Measurements from ENCODE around the gene RNF130. TPM values are rescaled to one million over a fixed set of nuclear protein-coding genes. Genes with fewer than 3 reads are reported as not detected.

RNF130 gene
- total and polyA plus RNA-seq, 9 of the 15 experiments (the other 6 are each of a cell fraction or from before 2014, with no cell fraction given) = 5.8 to 39.4 (median 27.1) TPM

DNA sequence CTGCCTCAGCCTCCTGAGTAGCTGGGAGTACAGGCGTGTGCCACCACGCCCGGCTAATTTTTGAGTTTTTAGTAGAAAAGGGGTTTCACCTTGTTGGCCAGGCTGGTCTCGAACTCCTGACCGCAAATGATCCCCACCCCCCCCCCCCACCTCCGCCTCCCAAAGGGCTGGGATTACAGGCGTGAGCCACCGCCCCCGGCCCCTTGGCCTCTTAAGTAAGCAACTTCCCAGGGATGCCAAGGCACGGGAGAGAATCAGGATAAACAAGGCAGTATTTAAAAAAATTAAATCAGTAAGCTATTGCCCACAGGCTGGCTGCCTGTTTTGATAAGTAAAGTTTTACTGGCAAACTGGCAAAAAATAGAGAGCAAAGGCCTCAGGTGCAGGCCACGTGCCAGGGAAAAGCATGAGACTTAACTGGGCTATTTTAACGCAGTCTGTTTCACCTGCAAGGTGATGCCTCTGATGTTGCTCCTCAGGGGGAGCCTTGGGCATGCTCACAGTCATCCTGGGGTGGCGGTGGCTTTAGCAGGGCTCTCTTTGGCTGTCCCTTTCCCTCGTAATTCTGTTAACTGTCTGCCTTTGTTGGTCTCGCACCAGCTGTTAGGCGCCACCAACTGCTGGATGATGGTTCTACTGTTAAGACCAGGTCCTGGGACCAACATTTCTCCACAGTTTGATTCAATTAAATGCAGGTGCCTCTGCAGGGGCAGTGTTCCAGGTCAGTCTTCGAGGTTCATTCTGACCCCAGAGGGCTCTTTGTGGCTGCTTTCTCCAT lies 19.4 kb upstream of the RNF130 start (continued):
- TF ChIP-seq, protein P1, sequence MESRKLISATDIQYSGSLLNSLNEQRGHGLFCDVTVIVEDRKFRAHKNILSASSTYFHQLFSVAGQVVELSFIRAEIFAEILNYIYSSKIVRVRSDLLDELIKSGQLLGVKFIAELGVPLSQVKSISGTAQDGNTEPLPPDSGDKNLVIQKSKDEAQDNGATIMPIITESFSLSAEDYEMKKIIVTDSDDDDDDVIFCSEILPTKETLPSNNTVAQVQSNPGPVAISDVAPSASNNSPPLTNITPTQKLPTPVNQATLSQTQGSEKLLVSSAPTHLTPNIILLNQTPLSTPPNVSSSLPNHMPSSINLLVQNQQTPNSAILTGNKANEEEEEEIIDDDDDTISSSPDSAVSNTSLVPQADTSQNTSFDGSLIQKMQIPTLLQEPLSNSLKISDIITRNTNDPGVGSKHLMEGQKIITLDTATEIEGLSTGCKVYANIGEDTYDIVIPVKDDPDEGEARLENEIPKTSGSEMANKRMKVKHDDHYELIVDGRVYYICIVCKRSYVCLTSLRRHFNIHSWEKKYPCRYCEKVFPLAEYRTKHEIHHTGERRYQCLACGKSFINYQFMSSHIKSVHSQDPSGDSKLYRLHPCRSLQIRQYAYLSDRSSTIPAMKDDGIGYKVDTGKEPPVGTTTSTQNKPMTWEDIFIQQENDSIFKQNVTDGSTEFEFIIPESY (CRISPR knock-in tag; IDR thresholded peaks at IDR 0.05) = peak; percentile 62
- TF ChIP-seq, protein P2, sequence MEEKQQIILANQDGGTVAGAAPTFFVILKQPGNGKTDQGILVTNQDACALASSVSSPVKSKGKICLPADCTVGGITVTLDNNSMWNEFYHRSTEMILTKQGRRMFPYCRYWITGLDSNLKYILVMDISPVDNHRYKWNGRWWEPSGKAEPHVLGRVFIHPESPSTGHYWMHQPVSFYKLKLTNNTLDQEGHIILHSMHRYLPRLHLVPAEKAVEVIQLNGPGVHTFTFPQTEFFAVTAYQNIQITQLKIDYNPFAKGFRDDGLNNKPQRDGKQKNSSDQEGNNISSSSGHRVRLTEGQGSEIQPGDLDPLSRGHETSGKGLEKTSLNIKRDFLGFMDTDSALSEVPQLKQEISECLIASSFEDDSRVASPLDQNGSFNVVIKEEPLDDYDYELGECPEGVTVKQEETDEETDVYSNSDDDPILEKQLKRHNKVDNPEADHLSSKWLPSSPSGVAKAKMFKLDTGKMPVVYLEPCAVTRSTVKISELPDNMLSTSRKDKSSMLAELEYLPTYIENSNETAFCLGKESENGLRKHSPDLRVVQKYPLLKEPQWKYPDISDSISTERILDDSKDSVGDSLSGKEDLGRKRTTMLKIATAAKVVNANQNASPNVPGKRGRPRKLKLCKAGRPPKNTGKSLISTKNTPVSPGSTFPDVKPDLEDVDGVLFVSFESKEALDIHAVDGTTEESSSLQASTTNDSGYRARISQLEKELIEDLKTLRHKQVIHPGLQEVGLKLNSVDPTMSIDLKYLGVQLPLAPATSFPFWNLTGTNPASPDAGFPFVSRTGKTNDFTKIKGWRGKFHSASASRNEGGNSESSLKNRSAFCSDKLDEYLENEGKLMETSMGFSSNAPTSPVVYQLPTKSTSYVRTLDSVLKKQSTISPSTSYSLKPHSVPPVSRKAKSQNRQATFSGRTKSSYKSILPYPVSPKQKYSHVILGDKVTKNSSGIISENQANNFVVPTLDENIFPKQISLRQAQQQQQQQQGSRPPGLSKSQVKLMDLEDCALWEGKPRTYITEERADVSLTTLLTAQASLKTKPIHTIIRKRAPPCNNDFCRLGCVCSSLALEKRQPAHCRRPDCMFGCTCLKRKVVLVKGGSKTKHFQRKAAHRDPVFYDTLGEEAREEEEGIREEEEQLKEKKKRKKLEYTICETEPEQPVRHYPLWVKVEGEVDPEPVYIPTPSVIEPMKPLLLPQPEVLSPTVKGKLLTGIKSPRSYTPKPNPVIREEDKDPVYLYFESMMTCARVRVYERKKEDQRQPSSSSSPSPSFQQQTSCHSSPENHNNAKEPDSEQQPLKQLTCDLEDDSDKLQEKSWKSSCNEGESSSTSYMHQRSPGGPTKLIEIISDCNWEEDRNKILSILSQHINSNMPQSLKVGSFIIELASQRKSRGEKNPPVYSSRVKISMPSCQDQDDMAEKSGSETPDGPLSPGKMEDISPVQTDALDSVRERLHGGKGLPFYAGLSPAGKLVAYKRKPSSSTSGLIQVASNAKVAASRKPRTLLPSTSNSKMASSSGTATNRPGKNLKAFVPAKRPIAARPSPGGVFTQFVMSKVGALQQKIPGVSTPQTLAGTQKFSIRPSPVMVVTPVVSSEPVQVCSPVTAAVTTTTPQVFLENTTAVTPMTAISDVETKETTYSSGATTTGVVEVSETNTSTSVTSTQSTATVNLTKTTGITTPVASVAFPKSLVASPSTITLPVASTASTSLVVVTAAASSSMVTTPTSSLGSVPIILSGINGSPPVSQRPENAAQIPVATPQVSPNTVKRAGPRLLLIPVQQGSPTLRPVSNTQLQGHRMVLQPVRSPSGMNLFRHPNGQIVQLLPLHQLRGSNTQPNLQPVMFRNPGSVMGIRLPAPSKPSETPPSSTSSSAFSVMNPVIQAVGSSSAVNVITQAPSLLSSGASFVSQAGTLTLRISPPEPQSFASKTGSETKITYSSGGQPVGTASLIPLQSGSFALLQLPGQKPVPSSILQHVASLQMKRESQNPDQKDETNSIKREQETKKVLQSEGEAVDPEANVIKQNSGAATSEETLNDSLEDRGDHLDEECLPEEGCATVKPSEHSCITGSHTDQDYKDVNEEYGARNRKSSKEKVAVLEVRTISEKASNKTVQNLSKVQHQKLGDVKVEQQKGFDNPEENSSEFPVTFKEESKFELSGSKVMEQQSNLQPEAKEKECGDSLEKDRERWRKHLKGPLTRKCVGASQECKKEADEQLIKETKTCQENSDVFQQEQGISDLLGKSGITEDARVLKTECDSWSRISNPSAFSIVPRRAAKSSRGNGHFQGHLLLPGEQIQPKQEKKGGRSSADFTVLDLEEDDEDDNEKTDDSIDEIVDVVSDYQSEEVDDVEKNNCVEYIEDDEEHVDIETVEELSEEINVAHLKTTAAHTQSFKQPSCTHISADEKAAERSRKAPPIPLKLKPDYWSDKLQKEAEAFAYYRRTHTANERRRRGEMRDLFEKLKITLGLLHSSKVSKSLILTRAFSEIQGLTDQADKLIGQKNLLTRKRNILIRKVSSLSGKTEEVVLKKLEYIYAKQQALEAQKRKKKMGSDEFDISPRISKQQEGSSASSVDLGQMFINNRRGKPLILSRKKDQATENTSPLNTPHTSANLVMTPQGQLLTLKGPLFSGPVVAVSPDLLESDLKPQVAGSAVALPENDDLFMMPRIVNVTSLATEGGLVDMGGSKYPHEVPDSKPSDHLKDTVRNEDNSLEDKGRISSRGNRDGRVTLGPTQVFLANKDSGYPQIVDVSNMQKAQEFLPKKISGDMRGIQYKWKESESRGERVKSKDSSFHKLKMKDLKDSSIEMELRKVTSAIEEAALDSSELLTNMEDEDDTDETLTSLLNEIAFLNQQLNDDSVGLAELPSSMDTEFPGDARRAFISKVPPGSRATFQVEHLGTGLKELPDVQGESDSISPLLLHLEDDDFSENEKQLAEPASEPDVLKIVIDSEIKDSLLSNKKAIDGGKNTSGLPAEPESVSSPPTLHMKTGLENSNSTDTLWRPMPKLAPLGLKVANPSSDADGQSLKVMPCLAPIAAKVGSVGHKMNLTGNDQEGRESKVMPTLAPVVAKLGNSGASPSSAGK (IDR thresholded peaks at IDR 0.05) = peak; percentile 64
- TF ChIP-seq, protein P3, sequence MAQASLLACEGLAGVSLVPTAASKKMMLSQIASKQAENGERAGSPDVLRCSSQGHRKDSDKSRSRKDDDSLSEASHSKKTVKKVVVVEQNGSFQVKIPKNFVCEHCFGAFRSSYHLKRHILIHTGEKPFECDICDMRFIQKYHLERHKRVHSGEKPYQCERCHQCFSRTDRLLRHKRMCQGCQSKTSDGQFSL (CRISPR knock-in tag; IDR thresholded peaks at IDR 0.05) = peak; percentile 81; the same call in 1 of the 2 replicates
- TF ChIP-seq, protein P3 (tag; IDR thresholded peaks at IDR 0.05) = peak in 1 of 2 experiments; percentile 82; a peak in 2 of 4 replicates
- TF ChIP-seq HDGF (IDR thresholded peaks at IDR 0.05) = no peak
- TF ChIP-seq MAZ (CRISPR knock-in tag; conservative IDR thresholded peaks at IDR 0.05 in 1 of 2, IDR thresholded peaks at IDR 0.05 in 1 of 2) = peak in 1 of 2 experiments; percentile 33; a peak in 1 of 4 replicates
- peak; percentile 86 for TF ChIP-seq TFAP4 (CRISPR knock-in tag; IDR thresholded peaks at IDR 0.05; ENCODE audit: borderline replicate concordance)
- TF ChIP-seq, protein P4, sequence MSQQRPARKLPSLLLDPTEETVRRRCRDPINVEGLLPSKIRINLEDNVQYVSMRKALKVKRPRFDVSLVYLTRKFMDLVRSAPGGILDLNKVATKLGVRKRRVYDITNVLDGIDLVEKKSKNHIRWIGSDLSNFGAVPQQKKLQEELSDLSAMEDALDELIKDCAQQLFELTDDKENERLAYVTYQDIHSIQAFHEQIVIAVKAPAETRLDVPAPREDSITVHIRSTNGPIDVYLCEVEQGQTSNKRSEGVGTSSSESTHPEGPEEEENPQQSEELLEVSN (IDR thresholded peaks at IDR 0.05; ENCODE audit: borderline replicate concordance in 1 of 2, extremely low read depth in 1 of 2, insufficient read depth in 1 of 2, insufficient read length in 1 of 2, low read depth in 1 of 2, low read length in 1 of 2, poor library complexity in 1 of 2, severe bottlenecking in 1 of 2) = peak in 1 of 2 experiments; percentile 27
